ENCODE measurements around the gene CDC14A.

GRCh38 chr1:100458661-100459357 lies 106.5 kb downstream of the CDC14A start:
- no peak for TF ChIP-seq CTCF (IDR thresholded peaks at IDR 0.05)
- no peak for TF ChIP-seq POLR2A (IDR thresholded peaks at IDR 0.05)

Measured in heart left ventricle (tissue), 13 donors.